Neutrophil (primary cell): Measurements from ENCODE around the gene ZNF91.

Source experiments
- H3K27ac ChIP-seq: fragments of 200-600 bp; sonication (generic); 2 replicates; pipeline ENCODE4 v1.5.1; 2016; ENCODE audit warnings: mild to moderate bottlenecking, moderate library complexity
- H3K27me3 ChIP-seq: fragments of 200-600 bp; sonication (generic); 2 replicates; pipeline ENCODE4 v1.6.0; 2016; ENCODE audit warnings: mild to moderate bottlenecking
- H3K36me3 ChIP-seq: fragments of 200-600 bp; sonication (generic); 2 replicates; pipeline ENCODE4 v1.5.1; 2017
- H3K4me1 ChIP-seq, 2 experiments: fragments of 200-600 bp in 1 of 2; sonication (generic) in 1 of 2; 1 replicate in 1 of 2; 2 replicates in 1 of 2; pipeline versions ENCODE4 v1.5.1 to v1.6.1; 2013 to 2016; ENCODE audit warnings: low read depth in 1 of 2, low read length in 1 of 2, mild to moderate bottlenecking in 1 of 2, moderate library complexity in 1 of 2; ENCODE audit not compliant: control insufficient read depth in 1 of 2, insufficient read depth in 1 of 2
- H3K4me3 ChIP-seq, 2 experiments: fragments of 200-600 bp in 1 of 2; sonication (generic) in 1 of 2; 1 replicate in 1 of 2; 2 replicates in 1 of 2; pipeline ENCODE4 v1.5.1; 2013 to 2016; ENCODE audit warnings: low read depth in 1 of 2, low read length in 1 of 2, mild to moderate bottlenecking in 1 of 2, moderate library complexity in 1 of 2
- H3K9me3 ChIP-seq: fragments of 200-600 bp; sonication (generic); 2 replicates; pipeline ENCODE4 v1.5.1; 2016
- TF ChIP-seq, protein P1 (sequence below): fragments of 200-600 bp; sonication (generic); IDR thresholded peaks from 2 replicates; pipeline ENCODE4 v1.5.1; 2016; ENCODE audit warnings: antibody characterized with exemption

ZNF91 gene

GRCh38 chr19:23404676-23405075, 9.4 kb upstream of the ZNF91 start:
- Histone ChIP-seq H3K27me3 (no peaks in the 10 kb centered on the region), H3K9me3 (peaks cover 12% of the 10 kb centered on the region), H3K27ac (no peak overlapping the region), H3K4me1 (peaks cover 0 to 3% of the 10 kb centered on the region in 2 experiments), H3K4me3 (no peak overlapping the region), H3K36me3 (no peaks in the 10 kb centered on the region)
- TF ChIP-seq, protein P1, sequence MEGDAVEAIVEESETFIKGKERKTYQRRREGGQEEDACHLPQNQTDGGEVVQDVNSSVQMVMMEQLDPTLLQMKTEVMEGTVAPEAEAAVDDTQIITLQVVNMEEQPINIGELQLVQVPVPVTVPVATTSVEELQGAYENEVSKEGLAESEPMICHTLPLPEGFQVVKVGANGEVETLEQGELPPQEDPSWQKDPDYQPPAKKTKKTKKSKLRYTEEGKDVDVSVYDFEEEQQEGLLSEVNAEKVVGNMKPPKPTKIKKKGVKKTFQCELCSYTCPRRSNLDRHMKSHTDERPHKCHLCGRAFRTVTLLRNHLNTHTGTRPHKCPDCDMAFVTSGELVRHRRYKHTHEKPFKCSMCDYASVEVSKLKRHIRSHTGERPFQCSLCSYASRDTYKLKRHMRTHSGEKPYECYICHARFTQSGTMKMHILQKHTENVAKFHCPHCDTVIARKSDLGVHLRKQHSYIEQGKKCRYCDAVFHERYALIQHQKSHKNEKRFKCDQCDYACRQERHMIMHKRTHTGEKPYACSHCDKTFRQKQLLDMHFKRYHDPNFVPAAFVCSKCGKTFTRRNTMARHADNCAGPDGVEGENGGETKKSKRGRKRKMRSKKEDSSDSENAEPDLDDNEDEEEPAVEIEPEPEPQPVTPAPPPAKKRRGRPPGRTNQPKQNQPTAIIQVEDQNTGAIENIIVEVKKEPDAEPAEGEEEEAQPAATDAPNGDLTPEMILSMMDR: no peak

- Histone ChIP-seq H3K36me3 (no peaks in the 10 kb centered on the region), H3K4me1 (peaks cover 0 to 3% of the 10 kb centered on the region in 2 experiments), H3K27ac (no peak overlapping the region), H3K4me3 (no peak overlapping the region), H3K27me3 (no peaks in the 10 kb centered on the region), H3K9me3 (peaks cover 12% of the 10 kb centered on the region)
- TF ChIP-seq, protein P1: no peak
These were observed 8.5 kb upstream of the ZNF91 start for GRCh38 chr19:23403581-23404324.

- H3K27me3 ChIP-seq: no peaks in the 10 kb centered on the region
- no peak overlapping the region for H3K27ac ChIP-seq
- TF ChIP-seq, protein P1: no peak
- no peaks in the 10 kb centered on the region for H3K36me3 ChIP-seq
- peaks cover 0 to 3% of the 10 kb centered on the region in 2 experiments for H3K4me1 ChIP-seq
- H3K9me3 ChIP-seq: peaks cover 12% of the 10 kb centered on the region
- no peak overlapping the region for H3K4me3 ChIP-seq
These were observed 7.8 kb upstream of the ZNF91 start for GRCh38 chr19:23403052-23403451.

- Histone ChIP-seq H3K4me1 (peaks cover 0 to 3% of the 10 kb centered on the region in 2 experiments), H3K4me3 (no peak overlapping the region), H3K36me3 (no peaks in the 10 kb centered on the region), H3K27ac (no peak overlapping the region), H3K9me3 (peaks cover 12% of the 10 kb centered on the region), H3K27me3 (no peaks in the 10 kb centered on the region)
- TF ChIP-seq, protein P1: no peak
These were observed 7.1 kb upstream of the ZNF91 start for GRCh38 chr19:23402388-23402787.

- Histone ChIP-seq H3K9me3 (peaks cover 8% of the 10 kb centered on the region), H3K27ac (no peak overlapping the region), H3K27me3 (no peaks in the 10 kb centered on the region), H3K4me1 (peaks cover 0 to 3% of the 10 kb centered on the region in 2 experiments), H3K36me3 (no peaks in the 10 kb centered on the region), H3K4me3 (no peak overlapping the region)
- TF ChIP-seq, protein P1: no peak
These were observed 5.9 kb upstream of the ZNF91 start for GRCh38 chr19:23401086-23401610.
